NCI-H2227 treated with DMSO at 0.1 percent for 48 hours (cell line): Measurements from ENCODE around the gene GID8.
A peak's percentile ranks its signal among the peaks of the same experiment; 100 is the strongest.

Source experiments
- DNase-seq: peaks from one replicate; lab custom pipeline; 2025; lab: John Stamatoyannopoulos, UW

The GID8 gene

DNA sequence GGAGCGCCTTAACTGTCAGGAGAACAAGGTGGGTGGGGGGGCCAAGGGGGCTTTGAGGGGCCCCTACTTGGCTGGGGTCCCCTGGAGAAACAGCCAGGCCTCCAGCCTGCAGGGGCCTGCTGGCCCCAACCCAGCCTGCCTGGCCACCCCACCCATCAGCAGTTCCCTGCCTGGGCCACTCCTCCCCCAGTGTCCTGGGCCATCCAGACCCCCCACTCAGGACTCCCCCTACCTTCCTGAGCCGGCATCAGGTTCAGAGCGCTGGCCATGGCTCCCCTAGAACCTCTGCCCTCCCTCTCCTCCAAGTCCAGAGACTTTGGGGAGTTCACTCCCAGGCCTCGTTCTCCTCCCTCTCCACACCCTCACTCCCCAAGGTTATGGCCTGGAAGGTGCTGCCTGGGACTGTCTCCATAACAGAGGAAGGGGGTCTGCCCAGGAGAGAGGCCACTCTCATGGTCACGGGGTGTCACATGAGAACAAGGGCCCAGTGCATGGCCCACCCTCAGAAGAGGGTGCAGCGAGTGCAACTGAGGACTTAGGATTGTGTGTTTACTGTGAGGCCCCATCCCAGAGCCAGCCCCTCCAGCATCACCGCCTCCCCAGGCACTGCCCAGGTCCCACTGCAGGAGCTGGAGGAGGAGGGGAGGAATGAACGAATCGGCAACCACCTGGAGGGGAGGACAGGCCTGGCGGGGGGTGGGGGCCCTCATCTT lies 20.6 kb downstream of the GID8 start:
- no peak for DNase-seq

DNA sequence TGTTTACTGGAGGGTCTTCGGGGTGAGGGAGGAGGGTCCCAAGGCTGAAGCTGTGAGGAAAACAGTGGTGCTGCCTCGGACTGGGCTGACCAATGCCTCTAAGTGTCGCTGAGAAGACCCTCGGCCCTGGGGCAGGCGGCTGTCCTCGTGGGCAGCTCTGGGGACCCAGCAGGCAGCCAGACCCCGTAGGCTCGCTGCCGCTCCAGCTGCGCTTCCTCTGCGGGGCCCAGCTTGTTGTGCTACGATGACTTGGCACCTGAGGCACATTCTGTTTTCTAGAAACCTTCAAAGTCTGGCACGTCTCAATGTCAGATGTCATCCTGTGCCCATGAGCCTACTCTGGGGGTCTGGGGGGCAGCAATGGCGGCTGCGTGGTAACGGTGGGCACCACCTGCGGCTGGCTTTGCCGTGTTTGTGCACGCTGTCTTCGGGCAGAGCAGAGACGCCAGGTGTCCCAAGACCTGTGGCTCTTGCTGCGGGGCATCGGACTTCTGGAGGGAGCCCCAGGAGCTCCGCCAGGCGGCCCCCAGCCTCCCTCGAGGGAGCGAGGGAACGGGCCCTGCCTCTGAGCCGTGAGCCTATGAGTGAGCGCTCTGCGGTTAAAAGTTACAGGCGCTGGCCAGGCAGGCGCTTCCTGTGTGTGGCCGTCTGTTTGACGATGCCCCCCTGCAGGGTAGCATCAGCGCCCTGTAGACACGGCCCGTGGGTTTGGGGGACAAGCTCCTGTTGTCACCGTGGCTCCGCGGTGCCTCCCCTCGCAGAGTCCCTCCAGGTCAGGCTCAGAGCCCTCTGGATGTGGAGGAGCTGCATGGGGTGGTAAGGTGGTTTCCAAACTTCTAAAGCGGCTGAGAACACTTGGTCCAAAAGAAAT lies 21.4 kb downstream of the GID8 start:
- no peak for DNase-seq

DNA sequence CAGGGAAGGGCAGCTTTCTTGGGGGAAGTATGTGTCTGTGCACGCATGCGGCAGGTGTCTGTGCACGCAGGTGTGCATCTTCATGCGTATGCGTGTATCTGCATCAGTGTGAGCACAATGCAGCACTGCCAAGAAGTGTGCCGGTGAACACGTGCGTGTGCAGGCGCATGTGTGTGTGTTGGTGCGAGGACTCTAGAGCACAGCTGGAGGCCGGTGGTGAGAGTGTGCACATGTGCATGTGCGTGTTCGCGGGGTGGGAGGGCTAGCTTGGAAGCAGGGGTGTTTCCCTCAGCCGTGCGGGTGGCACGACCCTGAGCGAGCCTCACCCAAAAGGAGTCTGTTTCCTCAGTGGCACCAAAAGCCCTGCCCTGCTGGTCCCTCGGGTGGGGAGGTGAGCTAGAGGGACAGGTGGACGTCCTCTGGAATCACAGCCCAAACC lies 22.1 kb downstream of the GID8 start:
- no peak for DNase-seq

DNA sequence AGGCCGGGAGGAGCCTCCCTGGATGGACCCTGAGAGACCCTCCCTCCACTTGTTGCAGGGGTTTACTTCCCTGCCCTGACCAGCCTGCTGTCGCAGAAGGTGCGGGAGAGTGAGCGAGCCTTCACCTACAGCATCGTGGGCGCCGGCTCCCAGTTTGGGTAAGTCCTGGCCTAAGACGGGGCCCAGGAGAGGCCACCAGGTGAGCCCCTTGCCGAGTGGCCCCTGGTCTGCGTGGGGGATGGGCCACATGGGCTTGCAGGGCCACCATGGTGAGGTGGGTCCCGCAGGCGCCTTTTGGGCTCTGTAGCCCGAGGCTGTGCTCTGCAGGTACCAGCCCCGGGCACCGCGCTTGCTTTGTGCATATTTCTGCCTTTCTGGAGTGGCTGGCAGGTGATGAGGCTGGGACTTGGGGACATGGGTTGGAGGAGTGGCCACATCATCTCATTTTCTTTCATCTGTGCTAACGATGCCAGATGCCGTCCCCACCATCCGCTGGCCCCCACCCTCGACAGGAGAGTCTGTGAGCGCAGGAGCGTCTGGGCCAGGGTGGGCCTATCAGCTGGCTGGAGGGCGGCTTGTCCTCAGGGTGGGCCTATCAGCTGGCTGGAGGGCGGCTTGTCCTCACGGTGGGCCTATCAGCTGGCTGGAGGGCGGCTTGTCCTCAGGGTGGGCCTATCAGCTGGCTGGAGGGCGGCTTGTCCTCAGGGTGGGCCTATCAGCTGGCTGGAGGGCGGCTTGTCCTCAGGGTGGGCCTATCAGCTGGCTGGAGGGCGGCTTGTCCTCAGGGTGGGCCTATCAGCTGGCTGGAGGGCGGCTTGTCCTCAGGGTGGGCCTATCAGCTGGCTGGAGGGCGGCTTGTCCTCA lies 22.7 kb downstream of the GID8 start:
- peak; percentile 14 for DNase-seq

DNA sequence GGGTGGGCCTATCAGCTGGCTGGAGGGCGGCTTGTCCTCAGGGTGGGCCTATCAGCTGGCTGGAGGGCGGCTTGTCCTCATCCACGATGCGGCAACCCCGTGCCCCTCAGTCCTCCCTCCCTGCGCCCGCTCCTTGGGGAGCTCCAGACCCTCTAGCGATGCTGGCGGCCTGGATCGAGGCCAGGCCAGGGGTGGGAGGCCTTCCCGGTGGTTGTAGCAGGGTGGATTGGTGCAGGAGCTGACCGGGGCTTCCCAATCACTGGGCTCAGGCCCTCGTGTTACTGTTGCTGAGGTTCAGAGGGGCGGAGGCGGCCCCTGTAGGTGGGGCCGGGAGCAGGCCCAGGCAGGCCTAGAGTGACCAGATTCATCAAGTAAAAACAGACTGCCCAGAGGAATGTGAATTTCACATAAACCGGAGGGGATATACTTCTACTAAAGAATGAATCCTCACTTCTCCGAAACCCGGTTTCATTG lies 23.4 kb downstream of the GID8 start:
- DNase-seq, result peak; percentile 17

DNA sequence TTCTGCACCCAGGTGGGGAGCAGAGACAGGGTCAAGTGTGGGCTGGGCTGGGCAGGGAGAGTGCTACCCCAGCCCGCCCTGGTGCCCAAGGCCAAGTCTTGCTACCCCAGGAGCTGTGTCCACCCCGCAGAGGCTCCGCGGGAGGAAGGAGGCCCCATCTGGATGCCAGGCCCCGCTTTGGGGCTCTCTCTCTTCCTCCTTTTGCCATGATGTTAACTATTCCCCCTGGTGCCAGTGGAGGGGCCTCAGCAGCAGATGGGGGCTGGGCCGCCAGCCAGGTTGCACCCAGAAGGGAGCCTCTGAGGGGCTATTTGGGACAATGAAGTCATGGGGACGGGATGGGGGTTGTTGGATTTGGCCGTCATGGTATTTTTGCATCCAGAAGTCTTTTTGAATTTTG lies 23.9 kb downstream of the GID8 start:
- no peak for DNase-seq

DNA sequence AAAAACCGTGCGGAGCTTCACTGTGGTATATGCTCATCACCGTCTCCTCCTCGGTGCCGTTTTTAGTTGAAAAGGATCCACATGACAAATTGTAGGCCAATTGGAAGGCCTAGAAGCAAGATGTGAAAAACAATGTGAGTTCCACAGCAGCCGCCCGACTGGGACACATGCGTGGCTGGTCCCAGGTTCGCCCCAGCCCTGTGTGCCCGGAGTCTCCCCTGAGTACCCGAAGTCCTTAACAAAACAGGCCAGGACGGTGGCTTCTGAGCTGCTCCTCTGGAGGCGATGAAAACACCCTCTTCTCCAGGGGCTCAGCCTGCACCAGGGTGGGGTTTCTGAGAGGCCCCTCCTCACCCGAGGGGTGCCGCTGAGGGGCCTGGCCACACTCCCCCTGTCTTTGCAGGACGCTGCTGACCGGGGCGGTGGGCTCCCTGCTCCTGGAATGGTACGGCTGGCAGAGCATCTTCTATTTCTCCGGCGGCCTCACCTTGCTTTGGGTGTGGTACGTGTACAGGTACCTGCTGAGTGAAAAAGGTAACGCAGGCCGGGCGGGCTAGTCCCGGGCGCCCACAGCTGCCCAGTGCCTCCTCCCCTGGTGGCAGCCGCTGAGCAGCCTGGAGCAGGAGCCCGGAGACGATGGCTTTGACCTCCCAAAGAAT lies 24.4 kb downstream of the GID8 start:
- DNase-seq, result no peak

DNA sequence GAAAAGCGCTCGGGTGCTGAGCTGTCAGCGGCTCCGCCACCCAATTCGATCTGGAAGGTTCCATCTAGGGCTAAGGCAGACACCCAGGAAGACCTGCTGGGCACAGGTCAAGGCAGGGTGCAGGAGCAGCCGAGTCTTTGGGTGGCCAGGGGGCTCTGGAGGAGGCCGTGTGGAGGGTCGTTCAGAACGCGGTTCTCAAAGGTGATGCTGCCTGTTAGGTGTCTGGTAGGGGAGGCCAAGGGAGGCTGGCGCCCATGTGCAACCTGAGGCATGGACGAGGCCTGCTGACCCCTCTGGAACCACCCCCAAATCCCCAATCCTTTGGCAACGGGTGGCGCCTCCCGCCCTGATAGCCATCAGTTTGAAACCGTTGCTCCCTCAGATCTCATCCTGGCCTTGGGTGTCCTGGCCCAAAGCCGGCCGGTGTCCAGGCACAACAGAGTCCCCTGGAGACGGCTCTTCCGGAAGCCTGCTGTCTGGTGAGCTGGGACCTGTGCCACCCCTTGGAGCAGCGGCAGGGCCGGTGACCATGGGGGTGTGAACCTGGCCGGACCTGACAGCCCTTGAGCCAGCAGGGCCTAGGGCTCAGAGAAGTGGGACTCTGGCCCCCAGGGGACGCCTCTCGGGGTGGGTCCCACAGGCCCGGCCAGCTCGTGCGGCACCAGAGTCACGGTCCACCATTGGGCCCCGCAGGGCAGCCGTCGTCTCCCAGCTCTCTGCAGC lies 25.1 kb downstream of the GID8 start:
- no peak for DNase-seq

DNA sequence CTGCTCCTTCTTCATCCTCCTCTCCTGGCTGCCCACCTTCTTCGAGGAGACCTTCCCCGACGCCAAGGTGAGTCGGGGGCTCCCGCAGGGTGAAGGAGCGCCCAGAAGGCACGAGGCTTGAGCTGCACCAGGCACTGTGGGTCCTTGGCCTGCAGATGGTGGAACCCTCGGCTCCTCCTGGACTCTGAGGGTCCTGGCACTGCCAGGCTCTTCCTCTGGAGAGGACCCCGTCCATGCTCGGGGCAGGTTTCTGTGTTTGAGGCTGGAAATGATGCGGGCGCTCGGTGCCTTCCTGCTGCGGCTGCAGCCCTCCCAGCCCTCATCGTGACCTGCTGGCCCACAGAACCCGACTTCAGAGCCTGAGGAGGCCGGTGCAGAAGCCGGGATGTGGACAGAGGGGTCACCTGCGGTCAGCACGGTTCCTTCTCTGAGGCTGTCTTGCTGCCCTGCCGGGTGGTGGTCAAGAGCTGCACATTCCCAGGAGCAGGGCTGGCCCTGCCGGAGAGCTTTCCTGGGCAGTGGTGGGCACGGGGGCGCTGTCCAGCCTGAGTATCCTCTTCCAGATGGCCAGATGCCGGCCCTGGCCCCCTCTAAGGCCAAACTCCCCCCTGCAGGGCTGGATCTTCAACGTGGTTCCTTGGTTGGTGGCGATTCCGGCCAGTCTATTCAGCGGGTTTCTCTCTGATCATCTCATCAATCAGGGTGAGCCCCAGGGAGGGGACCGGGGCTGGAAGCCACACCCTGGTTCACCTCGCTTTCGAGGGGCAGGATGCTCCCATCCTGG lies 25.9 kb downstream of the GID8 start:
- no peak for DNase-seq

DNA sequence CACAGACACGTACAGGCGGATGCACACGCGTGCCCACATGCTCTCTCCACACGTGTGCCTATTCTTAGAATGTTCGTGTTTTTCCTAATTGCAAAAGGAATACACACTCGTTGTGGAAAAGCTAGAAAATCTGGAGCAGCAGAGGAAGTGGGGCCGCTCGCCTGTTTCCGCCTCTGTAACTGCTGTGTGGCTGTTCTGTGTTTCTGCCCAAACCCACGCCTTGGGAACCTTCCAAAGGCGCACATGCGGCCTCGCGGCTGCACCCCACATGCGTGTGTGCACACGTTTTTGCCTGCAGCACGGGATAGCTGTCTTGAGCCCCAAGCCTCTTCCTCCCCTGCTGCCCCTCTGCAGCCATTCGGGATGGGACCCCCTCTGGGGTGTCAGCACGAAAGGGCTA lies 26.8 kb downstream of the GID8 start:
- DNase-seq, result no peak

DNA sequence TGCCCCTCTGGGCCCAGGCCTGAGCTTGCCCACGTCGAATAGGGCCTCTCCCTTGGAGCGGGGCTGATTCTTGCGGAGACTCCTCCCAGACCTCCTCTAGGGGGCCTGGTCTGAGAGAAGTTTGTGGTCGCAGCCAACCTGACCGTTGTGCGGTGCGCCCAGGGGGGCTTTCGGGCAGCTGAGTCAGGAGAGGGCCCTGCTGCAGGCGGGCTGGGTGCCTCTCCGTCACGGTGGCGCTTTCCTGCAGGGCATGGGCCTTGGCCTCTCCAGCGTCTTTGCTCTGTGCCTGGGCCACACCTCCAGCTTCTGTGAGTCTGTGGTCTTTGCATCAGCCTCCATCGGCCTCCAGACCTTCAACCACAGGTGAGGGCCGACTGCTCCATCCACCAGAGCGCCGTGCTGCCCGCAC lies 27.4 kb downstream of the GID8 start:
- no peak for DNase-seq

DNA sequence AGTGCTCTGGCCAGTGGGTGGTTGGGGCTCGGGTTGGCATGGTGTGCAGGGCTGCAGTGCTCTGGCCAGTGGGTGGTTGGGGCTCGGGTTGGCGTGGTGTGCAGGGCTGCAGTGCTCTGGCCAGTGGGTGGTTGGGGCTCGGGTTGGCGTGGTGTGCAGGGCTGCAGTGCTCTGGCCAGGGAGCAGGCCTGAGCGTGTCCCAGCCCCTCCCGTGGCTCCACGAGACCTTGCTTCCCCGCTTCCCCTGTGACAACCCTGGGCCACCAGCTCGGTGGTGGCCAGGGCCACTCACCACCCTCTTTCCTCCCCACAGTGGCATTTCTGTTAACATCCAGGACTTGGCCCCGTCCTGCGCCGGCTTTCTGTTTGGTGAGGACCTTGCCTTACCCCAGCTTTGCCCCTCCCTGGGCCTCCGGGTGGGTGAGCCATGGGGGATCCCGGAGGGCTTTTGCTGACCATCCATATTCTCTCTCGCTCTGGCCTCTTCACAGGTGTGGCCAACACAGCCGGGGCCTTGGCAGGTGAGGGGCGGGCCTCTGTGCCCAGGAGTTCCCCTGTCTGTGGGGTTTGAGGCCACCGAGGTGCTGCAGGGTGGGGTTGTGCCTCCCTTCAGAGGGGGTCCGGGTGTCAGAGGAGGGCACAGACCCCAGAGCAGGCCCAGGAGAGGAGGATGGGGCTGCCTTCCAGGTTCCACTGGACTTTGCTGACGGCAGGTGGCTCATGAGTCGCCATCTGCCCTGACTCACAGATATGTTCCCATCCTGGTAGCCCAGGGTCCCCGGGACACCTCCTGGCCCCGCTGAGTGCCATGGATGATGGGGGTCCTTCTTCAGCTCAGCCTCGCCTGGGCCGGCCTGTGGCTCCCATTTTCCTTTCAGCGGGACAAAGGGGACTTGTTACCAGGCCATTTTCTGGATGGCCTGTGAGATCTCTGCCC lies 28.5 kb downstream of the GID8 start:
- DNase-seq, result no peak

DNA sequence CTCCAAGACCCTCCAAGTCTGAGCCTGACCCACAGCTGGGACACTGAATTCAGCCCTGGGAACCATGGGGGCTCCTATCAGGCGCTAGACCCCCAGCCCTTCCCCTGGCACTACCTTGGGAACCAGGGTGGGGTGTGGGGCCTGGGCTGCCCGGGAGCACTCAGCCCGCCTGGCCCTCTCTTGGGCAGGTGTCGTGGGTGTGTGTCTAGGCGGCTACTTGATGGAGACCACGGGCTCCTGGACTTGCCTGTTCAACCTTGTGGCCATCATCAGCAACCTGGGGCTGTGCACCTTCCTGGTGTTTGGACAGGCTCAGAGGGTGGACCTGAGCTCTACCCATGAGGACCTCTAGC lies 29.2 kb downstream of the GID8 start:
- DNase-seq, result no peak

DNA sequence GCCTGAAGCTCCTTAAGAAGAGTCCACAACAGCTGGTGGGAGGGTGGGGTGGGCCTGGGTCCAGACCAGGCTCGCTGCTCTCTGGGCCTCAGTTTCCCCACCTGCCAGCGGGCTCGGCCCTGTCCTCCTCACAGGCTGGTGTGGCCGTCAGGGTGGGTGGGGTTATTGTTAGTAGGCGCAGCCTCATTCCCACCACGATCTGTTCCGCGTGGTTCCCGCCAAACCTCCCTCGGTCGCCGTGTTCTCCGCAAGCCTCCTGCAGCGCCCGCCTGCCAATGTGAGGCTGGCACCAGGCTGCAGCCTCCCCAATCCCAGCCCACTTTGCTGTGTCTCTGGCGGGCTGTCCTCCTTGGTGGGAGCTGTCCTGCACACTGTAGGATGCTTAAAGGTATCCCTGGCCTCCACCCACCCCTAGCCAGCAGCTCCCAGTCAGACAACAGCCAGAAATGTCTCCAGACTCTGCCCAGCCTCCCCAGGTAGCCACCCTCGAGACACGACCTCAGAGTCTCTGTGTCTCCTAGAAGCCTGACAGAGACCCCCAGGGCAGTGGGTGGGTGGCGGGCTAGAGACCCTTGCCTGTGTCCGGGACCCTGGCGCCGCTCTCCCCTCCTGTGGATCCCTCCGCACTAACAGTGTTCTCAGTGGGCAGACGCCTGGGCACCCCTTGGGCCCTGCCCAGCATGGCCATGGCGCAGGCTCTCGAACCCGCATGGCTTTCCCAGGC lies 29.8 kb downstream of the GID8 start:
- no peak for DNase-seq

DNA sequence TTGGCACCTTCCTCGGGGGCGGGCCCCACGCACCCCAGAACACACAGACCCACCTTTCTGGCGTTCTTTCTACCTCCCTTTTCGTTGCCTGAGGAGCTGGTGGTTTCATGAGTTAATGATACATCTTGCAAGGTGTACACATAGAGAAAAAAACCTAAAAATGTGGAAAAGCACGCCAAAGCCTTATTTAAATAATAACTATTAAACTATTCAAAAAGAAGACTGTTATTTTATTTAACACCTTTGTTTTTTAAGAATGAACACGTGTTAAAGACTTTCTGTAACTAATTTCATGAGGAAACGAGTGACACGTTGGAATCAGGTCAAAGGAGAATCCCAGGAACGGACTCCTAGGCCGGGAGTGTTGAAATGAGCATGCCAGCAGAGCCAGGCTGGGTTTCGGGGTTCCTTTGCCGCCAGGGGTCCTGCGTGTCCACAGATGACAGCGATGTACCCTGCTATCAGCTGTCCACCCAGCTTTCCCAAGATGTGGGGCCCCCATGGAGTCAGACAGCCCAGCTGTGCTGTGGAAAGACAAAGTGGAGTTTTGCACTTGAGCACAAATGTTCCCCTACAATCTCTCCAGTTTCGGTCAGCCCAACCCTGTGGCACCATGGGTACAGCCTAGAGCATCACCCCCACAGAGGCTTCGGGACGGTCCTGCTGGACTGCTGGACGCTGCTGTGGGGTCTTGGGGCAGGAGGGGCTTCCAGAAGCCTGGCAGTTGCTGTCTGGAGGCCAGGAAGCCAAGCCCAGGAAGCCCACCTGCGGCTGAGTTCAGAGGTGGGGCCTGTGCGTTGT lies 30.6 kb downstream of the GID8 start:
- DNase-seq, result no peak

DNA sequence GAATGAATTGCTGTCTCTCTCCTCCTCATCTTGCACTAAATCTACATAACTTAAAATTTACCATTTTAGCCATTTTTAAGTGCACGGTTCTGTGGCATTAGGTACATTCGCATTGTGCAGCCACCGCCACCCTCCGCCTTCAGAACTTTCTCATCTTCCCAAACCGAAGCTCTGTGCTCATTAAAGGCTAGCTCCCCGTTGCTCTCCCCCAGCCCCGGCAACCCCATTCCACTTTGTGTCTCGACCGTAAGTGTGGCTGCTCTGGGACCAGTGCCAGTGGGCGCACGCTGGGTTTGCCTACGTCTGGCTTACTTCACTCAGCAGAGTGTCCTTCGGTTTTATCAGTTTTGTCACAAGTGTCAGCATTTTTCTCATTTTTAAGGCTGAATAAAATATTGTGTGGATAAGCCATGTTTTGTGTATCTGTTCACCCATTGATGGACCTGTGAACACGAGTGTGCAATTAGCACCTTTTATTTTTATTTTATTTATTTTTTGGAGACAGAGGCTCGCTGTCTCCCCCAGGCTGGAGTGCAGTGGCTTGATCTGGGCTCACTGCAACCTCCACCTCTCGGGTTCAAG lies 31.3 kb downstream of the GID8 start:
- DNase-seq, result no peak

DNA sequence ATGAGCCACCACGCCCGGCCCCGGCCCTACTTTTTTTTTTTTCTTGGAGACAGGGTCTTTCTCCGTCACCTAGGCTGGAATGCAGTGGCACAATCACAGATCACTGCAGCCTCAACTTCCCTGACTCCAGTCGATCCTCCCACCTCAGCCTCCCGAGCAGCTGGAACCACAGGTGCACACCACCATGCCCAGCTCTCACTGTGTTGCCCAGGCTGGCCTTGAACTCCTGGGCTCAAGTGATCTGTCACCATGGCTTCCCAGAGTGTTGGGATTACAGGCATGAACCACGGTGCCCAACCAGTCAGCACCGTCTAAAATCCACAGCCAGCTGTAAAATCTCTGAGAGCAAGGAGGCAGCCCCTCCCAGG lies 32.0 kb downstream of the GID8 start:
- DNase-seq, result no peak
